DND-41 (cell line): Measurements from ENCODE around the gene PAAF1.

Experiments
- ATAC-seq: fragments of 200-7000 bp; cut with Tn5 transposase; 3 replicates; pipeline ENCODE4 v1.9.1; 2021; ENCODE audit warnings: low read depth; ENCODE audit not compliant: insufficient read depth
- DNase-seq: peaks from one replicate; pipeline ENCODE4 v3.0.0-alpha.2; 2020
- H2AFZ ChIP-seq: 2 replicates; pipeline ENCODE4 v1.6.0; 2012; ENCODE audit warnings: low read depth, low read length
- H3K27ac ChIP-seq: 2 replicates; pipeline ENCODE4 v1.5.1; 2012; ENCODE audit warnings: low read length, inconsistent platforms
- H3K27me3 ChIP-seq: fragments of 200-600 bp; sonication (generic); 2 replicates; pipeline ENCODE4 v1.6.0; 2012; ENCODE audit warnings: low read length, mild to moderate bottlenecking, inconsistent platforms; ENCODE audit not compliant: insufficient read depth, poor library complexity
- H3K36me3 ChIP-seq: 2 replicates; pipeline ENCODE4 v1.5.1; 2012; ENCODE audit warnings: low read length, inconsistent platforms; ENCODE audit not compliant: insufficient read depth
- H3K4me1 ChIP-seq: 2 replicates; pipeline ENCODE4 v1.5.1; 2012; ENCODE audit warnings: mild to moderate bottlenecking, low read length; ENCODE audit not compliant: insufficient read depth
- H3K4me2 ChIP-seq: 2 replicates; pipeline ENCODE4 v1.6.0; 2012; ENCODE audit warnings: mild to moderate bottlenecking, moderate library complexity, low read length, inconsistent platforms; ENCODE audit not compliant: insufficient read depth
- H3K4me3 ChIP-seq, 2 experiments: fragments of 200-600 bp in 1 of 2; shearing (Covaris generic) in 1 of 2; 2 replicates each; pipeline ENCODE4 v1.5.1; 2012 to 2016; ENCODE audit warnings: inconsistent platforms in 2 of 2, low read length in 2 of 2, mild to moderate bottlenecking in 2 of 2, low read depth in 1 of 2, moderate library complexity in 1 of 2
- H3K79me2 ChIP-seq: 2 replicates; pipeline ENCODE4 v1.6.0; 2012; ENCODE audit warnings: low read length, inconsistent platforms; ENCODE audit not compliant: insufficient read depth
- H3K9ac ChIP-seq: 2 replicates; pipeline ENCODE4 v1.6.0; 2012; ENCODE audit warnings: low read depth, mild to moderate bottlenecking, inconsistent platforms, low read length, moderate library complexity
- H3K9me3 ChIP-seq: 2 replicates; pipeline ENCODE4 v1.5.1; 2012; ENCODE audit warnings: low read length, moderate library complexity, mild to moderate bottlenecking, inconsistent platforms; ENCODE audit not compliant: insufficient read depth, severe bottlenecking
- H4K20me1 ChIP-seq: 2 replicates; pipeline ENCODE4 v1.6.0; 2012; ENCODE audit warnings: low read length; ENCODE audit not compliant: insufficient read depth
- CTCF ChIP-seq: IDR thresholded peaks from 2 replicates; pipeline ENCODE4 v1.5.1; 2012; ENCODE audit warnings: borderline replicate concordance, low read length, moderate library complexity, mild to moderate bottlenecking; ENCODE audit not compliant: poor library complexity, severe bottlenecking; ENCODE audit errors: extremely low read depth
- EZH2 ChIP-seq: IDR thresholded peaks from 3 replicates; pipeline ENCODE4 v1.6.1; 2012; ENCODE audit warnings: borderline replicate concordance, low read depth, mild to moderate bottlenecking, moderate library complexity, low read length, inconsistent platforms; ENCODE audit not compliant: severe bottlenecking

The PAAF1 gene

GRCh38 chr11:73969091-73969490 is 92.3 kb downstream of the PAAF1 start:
- DNase-seq, result no peak
- TF ChIP-seq CTCF (no peak), EZH2 (no peak)

GRCh38 chr11:73969991-73970800 is 93.4 kb downstream of the PAAF1 start:
- no peaks in the 10 kb centered on the region for H3K79me2 ChIP-seq
- no peak overlapping the region for H3K4me3 ChIP-seq
- no peak overlapping the region for H3K27ac ChIP-seq
- ATAC-seq (peak; percentile 56), DNase-seq (peak; percentile 52)
- peaks cover 17% of the 10 kb centered on the region; the same call in 1 of the 2 replicates for H3K4me1 ChIP-seq
- no peak overlapping the region for H3K9ac ChIP-seq
- H3K36me3 ChIP-seq, result peaks cover 14% of the 10 kb centered on the region
- TF ChIP-seq EZH2, result no peak
- no peak overlapping the region for H3K4me2 ChIP-seq
- H3K9me3 ChIP-seq, result no peaks in the 10 kb centered on the region
- H2AFZ ChIP-seq, result no peak overlapping the region
- H4K20me1 ChIP-seq, result peaks cover 8% of the 10 kb centered on the region; the same call in 1 of the 2 replicates
- H3K27me3 ChIP-seq, result no peaks in the 10 kb centered on the region

More at GRCh38 chr11:73969091-73969490, 92.3 kb downstream of the PAAF1 start:
- peaks cover 2% of the 10 kb centered on the region; the same call in 1 of the 2 replicates for H4K20me1 ChIP-seq
- no peak overlapping the region for H3K4me2 ChIP-seq
- peaks cover 3% of the 10 kb centered on the region for H3K36me3 ChIP-seq
- no peak for ATAC-seq
- no peak overlapping the region for H3K27ac ChIP-seq
- no peak overlapping the region for H3K9ac ChIP-seq
- H3K9me3 ChIP-seq, result no peaks in the 10 kb centered on the region
- H3K4me1 ChIP-seq, result peaks cover 13% of the 10 kb centered on the region
- no peaks in the 10 kb centered on the region for H3K79me2 ChIP-seq
- no peak overlapping the region for H2AFZ ChIP-seq
- H3K4me3 ChIP-seq, result no peak overlapping the region
- H3K27me3 ChIP-seq, result no peaks in the 10 kb centered on the region

- DNase-seq (no peak), ATAC-seq (peak; percentile 10; the same call in 2 of the 3 replicates)
- no peaks in the 10 kb centered on the region for H3K27me3 ChIP-seq
- H3K4me3 ChIP-seq, result no peak overlapping the region
- H3K4me2 ChIP-seq, result no peak overlapping the region
- no peak overlapping the region for H2AFZ ChIP-seq
- no peaks in the 10 kb centered on the region for H3K79me2 ChIP-seq
- no peak overlapping the region for H3K27ac ChIP-seq
- peaks cover 20% of the 10 kb centered on the region; the same call in 1 of the 2 replicates for H3K4me1 ChIP-seq
- peaks cover 12% of the 10 kb centered on the region for H4K20me1 ChIP-seq
- H3K9me3 ChIP-seq, result no peaks in the 10 kb centered on the region
- TF ChIP-seq CTCF (no peak), EZH2 (no peak)
- H3K9ac ChIP-seq, result no peak overlapping the region
- H3K36me3 ChIP-seq, result peaks cover 24% of the 10 kb centered on the region
Measured at GRCh38 chr11:73971175-73971719, 94.4 kb downstream of the PAAF1 start.

GRCh38 chr11:73972187-73972586 is 95.4 kb downstream of the PAAF1 start:
- Histone ChIP-seq H3K4me2 (no peak overlapping the region), H3K9me3 (no peaks in the 10 kb centered on the region), H3K27ac (no peak overlapping the region), H3K27me3 (no peaks in the 10 kb centered on the region), H3K9ac (no peak overlapping the region), H3K36me3 (peaks cover 34% of the 10 kb centered on the region), H3K4me1 (peaks cover 20% of the 10 kb centered on the region; the same call in 1 of the 2 replicates), H2AFZ (no peak overlapping the region), H3K4me3 (no peak overlapping the region), H3K79me2 (no peaks in the 10 kb centered on the region), H4K20me1 (peaks cover 18% of the 10 kb centered on the region)
- TF ChIP-seq EZH2, result no peak
- TF ChIP-seq CTCF, result no peak
- DNase-seq, result no peak
- ATAC-seq, result 0 out of 3 replicates have a peak, but pooled peaks have one; percentile 4
